Thyroid gland (tissue), 4 donors: ENCODE measurements around the gene CREBBP.

Experiments
- POLR2A ChIP-seq, 2 donors: fragments of 450-650 bp; IDR thresholded peaks; one replicate each; pipeline ENCODE4 v1.6.1; 2017; ENCODE audit warnings: antibody characterized with exemption in 2 of 2, mild to moderate bottlenecking in 2 of 2, moderate library complexity in 1 of 2
- TF ChIP-seq, protein P1 (sequence below), 6 experiments: fragments of 200-600 bp in 3 of 6; fragments of 450-650 bp in 3 of 6; sonication (generic) in 3 of 6; IDR thresholded peaks; one replicate each; pipeline ENCODE4 v1.5.1; 2016 to 2019; ENCODE audit warnings: antibody characterized with exemption in 6 of 6, mild to moderate bottlenecking in 2 of 6, inconsistent platforms in 1 of 6, moderate library complexity in 1 of 6

GRCh38 chr16:3825103-3825502, 55.4 kb downstream of the CREBBP start:
- TF ChIP-seq, protein P1, sequence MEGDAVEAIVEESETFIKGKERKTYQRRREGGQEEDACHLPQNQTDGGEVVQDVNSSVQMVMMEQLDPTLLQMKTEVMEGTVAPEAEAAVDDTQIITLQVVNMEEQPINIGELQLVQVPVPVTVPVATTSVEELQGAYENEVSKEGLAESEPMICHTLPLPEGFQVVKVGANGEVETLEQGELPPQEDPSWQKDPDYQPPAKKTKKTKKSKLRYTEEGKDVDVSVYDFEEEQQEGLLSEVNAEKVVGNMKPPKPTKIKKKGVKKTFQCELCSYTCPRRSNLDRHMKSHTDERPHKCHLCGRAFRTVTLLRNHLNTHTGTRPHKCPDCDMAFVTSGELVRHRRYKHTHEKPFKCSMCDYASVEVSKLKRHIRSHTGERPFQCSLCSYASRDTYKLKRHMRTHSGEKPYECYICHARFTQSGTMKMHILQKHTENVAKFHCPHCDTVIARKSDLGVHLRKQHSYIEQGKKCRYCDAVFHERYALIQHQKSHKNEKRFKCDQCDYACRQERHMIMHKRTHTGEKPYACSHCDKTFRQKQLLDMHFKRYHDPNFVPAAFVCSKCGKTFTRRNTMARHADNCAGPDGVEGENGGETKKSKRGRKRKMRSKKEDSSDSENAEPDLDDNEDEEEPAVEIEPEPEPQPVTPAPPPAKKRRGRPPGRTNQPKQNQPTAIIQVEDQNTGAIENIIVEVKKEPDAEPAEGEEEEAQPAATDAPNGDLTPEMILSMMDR (IDR thresholded peaks at IDR 0.05) = no peak
- TF ChIP-seq POLR2A (IDR thresholded peaks at IDR 0.05) = no peak
